ENCODE measurements around the gene HSD17B11.
"Not testable (repeated sequence)": the region's sequence is repeated elsewhere in the genome, so short reads cannot be mapped to it uniquely, and the experiment has no call there.

Gene HSD17B11

DNA sequence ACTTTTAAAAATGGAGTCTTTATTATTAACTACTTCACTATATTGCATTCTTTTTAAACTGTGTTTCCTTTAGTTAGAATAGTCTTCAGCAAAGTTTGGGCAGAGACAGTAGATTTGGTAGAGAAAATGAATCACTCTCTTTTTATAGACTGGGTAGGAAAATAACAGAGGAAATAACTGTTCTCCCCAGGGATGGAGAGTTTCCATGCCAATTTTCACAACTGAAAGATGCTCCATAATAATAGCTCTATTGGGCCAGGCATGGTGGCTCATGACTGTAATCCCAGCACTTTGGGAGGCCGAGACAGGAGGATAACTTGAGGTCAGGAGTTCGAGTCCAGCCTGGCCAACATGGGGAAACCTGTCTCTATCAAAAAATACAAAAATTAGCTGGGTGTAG is 81.4 kb downstream of the HSD17B11 start:
- DNase-seq (ENCODE audit: low read depth in 1 of 2, low spot score in 1 of 2), result no peak

DNA sequence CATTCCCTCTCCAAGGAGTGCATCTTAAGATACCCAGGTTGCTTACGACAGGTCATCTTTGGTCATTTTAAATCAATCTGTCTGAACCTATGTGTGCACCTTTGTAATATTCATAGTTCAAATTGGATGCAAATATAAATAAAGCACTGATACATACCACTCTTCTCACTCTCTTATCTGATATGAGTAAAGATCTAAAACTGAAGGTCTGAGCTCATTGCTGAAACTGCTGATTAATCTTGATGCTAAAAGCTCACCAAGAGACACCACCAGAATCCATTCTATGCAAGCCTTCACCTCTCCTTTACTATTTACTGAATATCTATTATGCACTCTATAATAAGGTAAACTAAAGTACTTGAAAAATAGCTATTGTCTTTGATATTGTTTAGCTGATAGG is 84.9 kb downstream of the HSD17B11 start:
- no peak for DNase-seq (ENCODE audit: low read depth in 1 of 2, low spot score in 1 of 2)

GRCh38 chr4:87305562-87305961 is 85.4 kb downstream of the HSD17B11 start:
- no peak for DNase-seq (ENCODE audit: low read depth in 1 of 2, low spot score in 1 of 2)

GRCh38 chr4:87304745-87305432 is 86.1 kb downstream of the HSD17B11 start:
- DNase-seq (ENCODE audit: low read depth in 1 of 2, low spot score in 1 of 2), result no peak

- no peak for DNase-seq (ENCODE audit: low read depth in 1 of 2, low spot score in 1 of 2)
These were observed 91.1 kb downstream of the HSD17B11 start for GRCh38 chr4:87299898-87300297.

- no peak for DNase-seq (ENCODE audit: low read depth in 1 of 2, low spot score in 1 of 2)
These were observed 92.6 kb downstream of the HSD17B11 start for GRCh38 chr4:87298362-87298761.

DNA sequence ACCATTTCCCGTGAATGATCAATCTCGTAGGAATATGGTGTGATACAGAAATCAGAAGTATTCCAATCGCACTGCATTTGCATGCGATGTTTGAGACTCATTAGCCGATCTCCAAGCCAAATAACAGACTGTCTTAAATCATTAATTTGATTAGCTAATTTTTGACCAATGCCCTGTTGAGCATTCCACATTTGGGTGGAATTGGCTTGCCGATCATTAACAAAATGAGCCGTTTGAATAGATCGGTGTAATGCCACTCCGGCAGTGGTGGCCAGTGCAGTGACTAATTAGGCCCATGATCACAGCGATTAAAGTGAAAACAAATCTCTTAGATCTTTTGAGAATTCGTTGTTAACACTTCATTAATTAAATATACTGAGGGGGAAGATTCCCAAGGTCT is 96.1 kb downstream of the HSD17B11 start:
- DNase-seq (ENCODE audit: low read depth in 1 of 2, low spot score in 1 of 2), result not testable (repeated sequence)

DNA sequence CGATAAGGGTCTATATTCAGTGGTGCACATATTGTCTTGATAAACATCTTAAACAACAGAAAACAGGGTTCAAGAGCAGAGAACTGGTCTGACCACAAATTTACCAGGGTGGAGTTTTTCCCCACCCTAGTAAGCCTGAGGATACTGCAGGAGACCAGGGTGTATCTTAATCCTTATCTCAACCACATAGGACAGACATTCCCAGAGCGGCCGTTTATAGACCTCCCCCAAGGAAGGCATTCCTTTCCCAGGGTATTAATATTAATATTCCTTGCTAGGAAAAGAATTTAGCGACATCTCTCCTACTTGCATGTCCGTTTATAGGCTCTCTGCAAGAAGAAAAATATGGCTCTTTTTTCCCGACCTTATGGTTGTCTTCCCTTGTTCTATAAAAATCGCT is 97.1 kb downstream of the HSD17B11 start:
- not testable (repeated sequence) for DNase-seq (ENCODE audit: low read depth in 1 of 2, low spot score in 1 of 2)

DNA sequence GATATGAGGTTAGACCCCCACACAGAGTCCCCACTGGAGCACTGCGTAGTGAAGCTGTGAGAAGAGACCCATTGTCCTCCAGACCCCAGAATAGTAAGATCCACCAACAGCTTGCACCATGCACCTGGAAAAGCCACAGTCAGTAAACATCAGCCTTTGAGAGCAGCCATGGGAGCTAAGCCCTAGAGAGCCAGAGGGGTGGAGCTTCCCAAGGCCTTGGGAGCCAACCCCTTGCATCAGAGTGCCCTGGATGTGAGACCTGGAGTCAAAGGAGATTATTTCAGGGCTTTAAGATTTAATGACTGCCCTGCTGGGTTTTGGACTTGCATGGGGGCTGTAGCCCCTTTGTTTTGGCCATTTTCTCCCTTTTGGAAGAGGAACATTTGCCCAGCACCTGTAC is 104.0 kb downstream of the HSD17B11 start:
- DNase-seq (ENCODE audit: low read depth in 1 of 2, low spot score in 1 of 2), result no peak
